KMS-11 (cell line): ENCODE data around the gene ADGRF3.

Experiments
- H2AFZ ChIP-seq: fragments of 200-600 bp; sonication (generic); 2 replicates; pipeline ENCODE4 v1.6.1; 2016; ENCODE audit warnings: antibody characterized with exemption, mixed run types, low read depth
- H3K27ac ChIP-seq: fragments of 200-600 bp; sonication (generic); 2 replicates; pipeline ENCODE4 v1.6.1; 2016; ENCODE audit warnings: mild to moderate bottlenecking, mixed run types
- H3K27me3 ChIP-seq: fragments of 200-600 bp; sonication (generic); 2 replicates; pipeline ENCODE4 v1.6.1; 2017; ENCODE audit warnings: mild to moderate bottlenecking, low read depth, mixed run types, moderate library complexity; ENCODE audit not compliant: insufficient read depth
- H3K36me3 ChIP-seq: fragments of 200-600 bp; sonication (generic); 2 replicates; pipeline ENCODE4 v1.6.1; 2017; ENCODE audit warnings: mild to moderate bottlenecking, mixed run types; ENCODE audit not compliant: insufficient read depth
- H3K4me1 ChIP-seq: fragments of 200-600 bp; sonication (generic); 2 replicates; pipeline ENCODE4 v1.6.1; 2016; ENCODE audit warnings: mild to moderate bottlenecking, low read depth, mixed run types; ENCODE audit not compliant: poor library complexity, severe bottlenecking
- H3K4me2 ChIP-seq: fragments of 200-600 bp; sonication (generic); 2 replicates; pipeline ENCODE4 v1.7.0; 2016; ENCODE audit warnings: mild to moderate bottlenecking, mixed run types
- H3K4me3 ChIP-seq: fragments of 200-600 bp; sonication (generic); IDR thresholded peaks from 2 replicates; pipeline ENCODE4 v1.6.1; 2017; ENCODE audit warnings: low read depth, low read length, mixed read lengths; ENCODE audit not compliant: insufficient read depth
- H3K79me2 ChIP-seq: fragments of 200-600 bp; sonication (generic); 2 replicates; pipeline ENCODE4 v1.6.1; 2016; ENCODE audit warnings: low read depth, mixed run types; ENCODE audit not compliant: insufficient read depth
- H3K9ac ChIP-seq: fragments of 200-600 bp; sonication (generic); 2 replicates; pipeline ENCODE4 v1.6.1; 2016; ENCODE audit warnings: mild to moderate bottlenecking, mixed run types
- H4K20me1 ChIP-seq: fragments of 200-600 bp; sonication (generic); 2 replicates; pipeline ENCODE4 v1.6.1; 2016; ENCODE audit warnings: mild to moderate bottlenecking, mixed run types; ENCODE audit not compliant: insufficient read depth
- CTCF ChIP-seq: fragments of 200-600 bp; sonication (generic); conservative IDR thresholded peaks from 2 replicates; pipeline ENCODE4 v1.6.1; 2017; ENCODE audit warnings: low read depth, mild to moderate bottlenecking, antibody characterized with exemption, low read length, moderate library complexity, mixed read lengths

ADGRF3 gene

GRCh38 chr2:26284132-26284531 lies 62.5 kb downstream of the ADGRF3 start:
- Histone ChIP-seq H3K4me1 (no peaks in the 10 kb centered on the region), H3K9ac (no peak overlapping the region), H3K79me2 (no peaks in the 10 kb centered on the region), H3K36me3 (peaks cover 4% of the 10 kb centered on the region; the same call in 1 of the 2 replicates), H2AFZ (no peak overlapping the region), H3K27ac (no peak overlapping the region), H3K4me3 (no peak overlapping the region), H4K20me1 (no peaks in the 10 kb centered on the region), H3K4me2 (no peak overlapping the region), H3K27me3 (no peaks in the 10 kb centered on the region)
- TF ChIP-seq CTCF: no peak

- H3K27me3 ChIP-seq: no peaks in the 10 kb centered on the region
- H3K79me2 ChIP-seq: no peaks in the 10 kb centered on the region
- H2AFZ ChIP-seq: no peak overlapping the region
- peaks cover 7% of the 10 kb centered on the region; the same call in 1 of the 2 replicates for H3K36me3 ChIP-seq
- no peak overlapping the region for H3K4me2 ChIP-seq
- H3K4me1 ChIP-seq: no peaks in the 10 kb centered on the region
- H3K9ac ChIP-seq: no peak overlapping the region
- no peak overlapping the region for H3K27ac ChIP-seq
- H3K4me3 ChIP-seq: no peak overlapping the region
- TF ChIP-seq CTCF: no peak
- no peaks in the 10 kb centered on the region for H4K20me1 ChIP-seq
These were observed 63.0 kb downstream of the ADGRF3 start for GRCh38 chr2:26283606-26284005.

GRCh38 chr2:26281226-26281625 lies 65.4 kb downstream of the ADGRF3 start:
- no peak overlapping the region for H3K4me2 ChIP-seq
- H3K27ac ChIP-seq: no peak overlapping the region
- no peak overlapping the region for H2AFZ ChIP-seq
- no peaks in the 10 kb centered on the region for H3K4me1 ChIP-seq
- H3K27me3 ChIP-seq: no peaks in the 10 kb centered on the region
- no peak for TF ChIP-seq CTCF
- peaks cover 7% of the 10 kb centered on the region; the same call in 1 of the 2 replicates for H3K36me3 ChIP-seq
- no peaks in the 10 kb centered on the region for H3K79me2 ChIP-seq
- no peaks in the 10 kb centered on the region for H4K20me1 ChIP-seq
- H3K9ac ChIP-seq: no peak overlapping the region
- no peak overlapping the region for H3K4me3 ChIP-seq

GRCh38 chr2:26279886-26280285 lies 66.7 kb downstream of the ADGRF3 start:
- Histone ChIP-seq H3K36me3 (peaks cover 7% of the 10 kb centered on the region; the same call in 1 of the 2 replicates), H4K20me1 (no peaks in the 10 kb centered on the region), H3K4me3 (no peak overlapping the region), H3K4me1 (no peaks in the 10 kb centered on the region), H3K9ac (no peak overlapping the region), H2AFZ (no peak overlapping the region), H3K79me2 (no peaks in the 10 kb centered on the region), H3K4me2 (no peak overlapping the region), H3K27me3 (no peaks in the 10 kb centered on the region), H3K27ac (no peak overlapping the region)
- TF ChIP-seq CTCF: no peak
